ENCODE results near the gene CCDC197.

DNA sequence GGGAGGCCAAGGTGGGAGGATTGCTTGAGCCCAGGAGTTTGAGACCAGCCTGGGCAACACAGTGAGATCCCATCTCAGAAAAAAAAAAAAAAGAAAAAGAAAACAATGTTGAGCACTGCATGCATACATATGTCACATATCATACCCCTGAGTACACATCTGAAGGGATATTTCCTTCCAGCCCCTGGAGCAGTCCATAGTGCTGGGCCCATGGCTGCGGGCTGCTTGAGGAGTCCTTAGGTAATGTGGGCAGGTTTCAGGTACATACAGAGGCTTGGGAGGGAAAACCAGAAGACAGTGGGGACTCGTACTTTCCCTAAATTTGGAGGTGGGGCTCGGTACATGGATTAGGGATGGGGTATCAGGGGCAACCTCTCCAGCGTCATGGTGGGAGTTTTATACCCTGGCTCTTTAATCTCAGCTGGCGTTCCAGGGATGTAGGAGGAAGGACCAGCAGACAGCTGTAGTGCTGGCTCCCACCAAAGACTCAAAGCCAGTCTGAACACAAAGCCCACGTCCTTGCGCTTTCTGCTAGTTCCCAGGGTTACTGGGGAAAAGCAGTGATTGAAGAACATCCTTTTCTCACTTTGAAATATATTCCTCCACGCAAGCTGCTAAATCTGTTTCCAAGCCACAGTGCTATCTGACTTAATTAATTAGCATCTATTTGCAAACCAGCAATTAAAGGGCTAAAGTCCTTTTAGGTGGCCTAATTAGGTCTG lies 34.2 kb downstream of the CCDC197 start:
- TF ChIP-seq ETV6 (CRISPR knock-in tag; IDR thresholded peaks at IDR 0.05) (no peak), USF1 (CRISPR knock-in tag; IDR thresholded peaks at IDR 0.05) (no peak), ZBTB21 (CRISPR knock-in tag; IDR thresholded peaks at IDR 0.05; ENCODE audit: borderline replicate concordance) (no peak), NR3C1 (CRISPR knock-in tag; conservative IDR thresholded peaks at IDR 0.05; ENCODE audit: low read depth) (no peak), TCF7 (CRISPR knock-in tag; IDR thresholded peaks at IDR 0.05; ENCODE audit: low read depth) (no peak), IRF1 (CRISPR knock-in tag; IDR thresholded peaks at IDR 0.05) (no peak), ATF3 (CRISPR knock-in tag; conservative IDR thresholded peaks at IDR 0.05) (no peak), ESRRA (CRISPR knock-in tag; IDR thresholded peaks at IDR 0.05; ENCODE audit: borderline replicate concordance) (no peak)
- TF ChIP-seq, protein P1, sequence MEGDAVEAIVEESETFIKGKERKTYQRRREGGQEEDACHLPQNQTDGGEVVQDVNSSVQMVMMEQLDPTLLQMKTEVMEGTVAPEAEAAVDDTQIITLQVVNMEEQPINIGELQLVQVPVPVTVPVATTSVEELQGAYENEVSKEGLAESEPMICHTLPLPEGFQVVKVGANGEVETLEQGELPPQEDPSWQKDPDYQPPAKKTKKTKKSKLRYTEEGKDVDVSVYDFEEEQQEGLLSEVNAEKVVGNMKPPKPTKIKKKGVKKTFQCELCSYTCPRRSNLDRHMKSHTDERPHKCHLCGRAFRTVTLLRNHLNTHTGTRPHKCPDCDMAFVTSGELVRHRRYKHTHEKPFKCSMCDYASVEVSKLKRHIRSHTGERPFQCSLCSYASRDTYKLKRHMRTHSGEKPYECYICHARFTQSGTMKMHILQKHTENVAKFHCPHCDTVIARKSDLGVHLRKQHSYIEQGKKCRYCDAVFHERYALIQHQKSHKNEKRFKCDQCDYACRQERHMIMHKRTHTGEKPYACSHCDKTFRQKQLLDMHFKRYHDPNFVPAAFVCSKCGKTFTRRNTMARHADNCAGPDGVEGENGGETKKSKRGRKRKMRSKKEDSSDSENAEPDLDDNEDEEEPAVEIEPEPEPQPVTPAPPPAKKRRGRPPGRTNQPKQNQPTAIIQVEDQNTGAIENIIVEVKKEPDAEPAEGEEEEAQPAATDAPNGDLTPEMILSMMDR (IDR thresholded peaks at IDR 0.05): no peak

Measured in WTC11 (cell line).